Aorta (tissue), 5 donors: ENCODE data around the gene FAM216B. TPM values are rescaled to one million over a fixed set of nuclear protein-coding genes. Genes with fewer than 3 reads are reported as not detected.
"Not testable (repeated sequence)": the region's sequence is repeated elsewhere in the genome, so short reads cannot be mapped to it uniquely, and the experiment has no call there.

Source experiments
- ATAC-seq: fragments of 200-7000 bp; cut with Tn5 transposase; one replicate; pipeline ENCODE4 v1.9.1; 2022; ENCODE audit warnings: moderate library complexity; ENCODE audit not compliant: low FRiP score
- DNase-seq, 2 donors: peaks; one replicate each; pipeline ENCODE4 v3.0.0-alpha.2; 2020
- H3K27ac ChIP-seq, 2 donors: one replicate each; pipeline ENCODE4 v1.5.1; 2013; ENCODE audit warnings: low read length in 2 of 2, mild to moderate bottlenecking in 2 of 2, moderate library complexity in 2 of 2, control low read depth in 1 of 2, inconsistent platforms in 1 of 2, low read depth in 1 of 2
- H3K27me3 ChIP-seq, 2 donors: one replicate each; pipeline ENCODE4 v1.6.1; 2013; ENCODE audit warnings: control low read depth in 1 of 2, low read length in 1 of 2, mild to moderate bottlenecking in 1 of 2, moderate library complexity in 1 of 2; ENCODE audit not compliant: insufficient read depth in 2 of 2, control insufficient read depth in 1 of 2
- H3K36me3 ChIP-seq, 2 donors: one replicate each; pipeline ENCODE4 v1.6.1; 2013; ENCODE audit warnings: control low read depth in 1 of 2, low read length in 1 of 2, mild to moderate bottlenecking in 1 of 2; ENCODE audit not compliant: insufficient read depth in 2 of 2, control insufficient read depth in 1 of 2
- H3K4me1 ChIP-seq, 2 donors: one replicate each; pipeline ENCODE4 v1.6.1; 2013; ENCODE audit warnings: low read length in 2 of 2, control low read depth in 1 of 2, mild to moderate bottlenecking in 1 of 2, moderate library complexity in 1 of 2; ENCODE audit not compliant: insufficient read depth in 2 of 2, control insufficient read depth in 1 of 2
- H3K4me3 ChIP-seq, 2 donors: one replicate each; pipeline ENCODE4 v1.5.1; 2013; ENCODE audit warnings: low read length in 2 of 2, control low read depth in 1 of 2, mild to moderate bottlenecking in 1 of 2
- H3K9me3 ChIP-seq: one replicate; pipeline ENCODE4 v1.6.1; 2013; ENCODE audit warnings: mild to moderate bottlenecking, low read length; ENCODE audit not compliant: control insufficient read depth
- WGBS, 2 donors: extraction: QIAGEN DNeasy Blood & Tissue Kit; methylation state at CpG; one replicate each; pipeline ENCODE4 v1.1.7; 2013; 5-methylcytosine and 5-hydroxymethylcytosine counted together
- intact Hi-C, 2 donors: fragments of 100-400 bp; cut with DNase I; formaldehyde crosslinking; loops; one replicate each; pipeline versions ENCODE4 v1.14.2 to v1.15.0; 2022
- polyA plus RNA-seq, 2 donors: library from polyadenylated mRNA; stranded (reverse); fragments of 200-250 nt; gene quantifications; one replicate each; pipeline ENCODE4 v1.2.3, GENCODE V29; 2013
- total RNA-seq, 2 donors: library from RNA; stranded (reverse); fragmentation: NEBNext Ultra II Directional; extraction: Animal tissue kit (Norgen Biotek cat#: 25700); gene quantifications; one replicate each; pipeline ENCODE4 v1.2.1, GENCODE V29; 2021
- donor health status: healthy with polysubstance abuse.
- donor health status: Bipolar disorder and iron deficiency.
- donor health status: DM: no; HTN: no; CAD: no.
- donor health status: DM: no; HTN: no; CAD: no.
- donor health status: DM: yes; HTN: yes; CAD: no.

The FAM216B gene
- total and polyA plus RNA-seq, 4 donors, result not detected

DNA sequence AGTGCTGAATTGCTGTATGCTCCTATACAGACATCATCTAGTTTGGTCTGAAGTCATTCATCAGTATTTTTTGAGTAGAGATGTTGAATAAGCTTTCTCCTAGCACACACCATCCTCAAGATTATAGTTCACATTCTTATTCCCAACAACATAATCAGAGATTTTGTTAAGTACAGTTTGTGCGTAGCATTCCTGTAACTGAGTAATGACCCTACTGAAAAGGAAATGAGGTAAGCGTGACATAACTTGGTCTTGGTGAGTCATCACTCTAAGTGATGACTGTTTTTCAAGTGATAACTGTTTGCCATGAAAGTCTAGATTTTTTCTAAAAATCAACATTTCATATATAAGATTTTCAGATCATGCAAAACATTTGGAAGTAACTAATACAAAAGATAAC lies 18.5 kb upstream of the FAM216B start:
- Histone ChIP-seq H3K9me3 (no peaks in the 10 kb centered on the region), H3K27ac (no peak overlapping the region), H3K27me3 (no peaks in the 10 kb centered on the region), H3K36me3 (no peaks in the 10 kb centered on the region), H3K4me1 (no peaks in the 10 kb centered on the region), H3K4me3 (no peak overlapping the region)
- 68 to 69% methylated on average over 2 of the region's 2 CpGs for WGBS, 2 donors
- no peak for ATAC-seq
- no peak for DNase-seq
- intact Hi-C loops, result no loop called here

DNA sequence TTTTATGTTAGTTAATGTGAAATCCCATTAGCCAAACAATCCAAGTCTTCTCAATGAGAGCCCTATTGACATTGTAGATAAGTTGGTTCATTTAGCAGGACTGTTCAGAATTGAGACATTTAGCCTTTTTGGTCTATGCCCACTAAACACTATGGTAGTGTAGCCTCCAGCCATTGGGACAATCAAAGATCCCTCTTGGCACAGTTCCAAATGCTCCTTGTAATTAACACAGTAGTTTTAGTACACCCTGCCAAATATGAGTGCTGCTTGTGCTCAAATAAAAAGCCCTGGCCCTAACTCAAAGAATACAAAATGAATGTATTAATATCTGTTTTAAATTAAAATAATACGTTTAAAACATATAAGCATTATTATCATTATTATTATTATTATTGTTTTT lies 15.4 kb upstream of the FAM216B start:
- no peak for ATAC-seq
- Histone ChIP-seq H3K36me3 (no peaks in the 10 kb centered on the region), H3K4me3 (no peak overlapping the region), H3K4me1 (no peaks in the 10 kb centered on the region), H3K27me3 (no peaks in the 10 kb centered on the region), H3K27ac (no peak overlapping the region), H3K9me3 (no peaks in the 10 kb centered on the region)
- intact Hi-C loops, result no loop called here
- 48 to 58% methylated on average over 1 of the region's 1 CpG for WGBS, 2 donors
- no peak for DNase-seq

DNA sequence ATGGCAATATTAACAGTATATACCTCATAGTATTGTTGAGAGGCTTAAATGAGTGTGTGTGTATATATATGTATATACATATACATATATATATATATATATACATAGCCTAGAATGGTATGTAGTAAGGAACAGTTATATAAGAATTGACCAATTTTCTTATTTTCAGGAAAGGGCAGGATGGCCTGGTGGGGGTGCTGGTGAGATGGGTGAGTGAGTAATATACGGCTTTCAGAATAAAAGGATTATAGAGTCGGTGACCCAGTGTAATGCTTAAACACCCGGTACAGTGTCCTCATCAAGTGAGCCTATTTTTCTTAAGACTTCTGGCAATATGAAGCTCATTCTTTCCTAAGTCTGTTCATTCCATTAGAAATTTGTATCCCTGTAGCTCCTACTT lies 11.7 kb upstream of the FAM216B start:
- DNase-seq (no peak), ATAC-seq (no peak)
- Histone ChIP-seq H3K36me3 (no peaks in the 10 kb centered on the region), H3K4me1 (no peaks in the 10 kb centered on the region), H3K27ac (no peak overlapping the region), H3K27me3 (no peaks in the 10 kb centered on the region), H3K9me3 (no peaks in the 10 kb centered on the region), H3K4me3 (no peak overlapping the region)
- WGBS, 2 donors, result 92 to 93% methylated on average over 3 of the region's 3 CpGs
- intact Hi-C loops, result no loop called here

DNA sequence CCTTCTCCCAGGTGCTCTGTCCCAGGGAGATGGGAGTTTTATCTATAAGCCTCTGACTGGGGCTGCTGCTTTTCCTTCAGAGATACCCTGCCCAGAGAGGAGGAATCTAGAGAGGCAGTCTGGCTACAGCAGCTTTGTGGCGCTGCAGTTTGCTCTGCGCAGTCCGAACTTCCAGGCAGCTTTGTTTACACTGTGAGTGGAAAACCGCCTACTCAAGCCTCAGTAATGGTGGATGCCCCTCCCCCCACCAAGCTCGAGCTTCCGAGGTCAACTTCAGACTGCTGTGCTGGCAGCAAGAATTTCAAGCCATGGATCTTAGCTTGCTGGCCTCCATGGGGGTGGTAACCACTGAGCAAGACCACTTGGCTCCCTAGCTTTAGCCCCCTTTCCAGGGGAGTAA lies 4.8 kb upstream of the FAM216B start:
- H3K27ac ChIP-seq, H3K4me1 ChIP-seq, DNase-seq, H3K36me3 ChIP-seq, intact Hi-C loops, ATAC-seq, H3K4me3 ChIP-seq, H3K27me3 ChIP-seq, H3K9me3 ChIP-seq: not testable (repeated sequence)
- WGBS, 2 donors, result 61 to 69% methylated on average over 6 of the region's 6 CpGs

DNA sequence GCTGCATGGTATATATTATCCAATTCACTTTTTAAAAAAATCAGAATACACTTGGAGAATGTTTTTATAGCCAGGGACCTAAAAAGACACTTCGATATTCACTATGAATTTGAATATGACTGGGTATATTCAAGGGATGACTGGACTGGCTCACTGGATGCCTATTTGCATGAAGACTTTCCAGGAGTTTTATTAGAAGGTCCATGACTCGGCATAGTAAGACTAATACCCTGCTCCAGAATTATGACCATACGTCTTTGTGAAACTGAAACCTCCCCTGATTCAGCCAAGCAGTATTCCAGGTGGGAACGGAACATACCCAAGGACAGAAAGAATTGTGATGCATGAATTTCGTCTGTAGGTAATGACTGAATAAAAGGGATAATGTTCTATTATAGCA lies 3.9 kb upstream of the FAM216B start:
- Histone ChIP-seq H3K9me3 (peaks cover 1% of the 10 kb centered on the region), H3K27me3 (no peaks in the 10 kb centered on the region), H3K4me3 (no peak overlapping the region), H3K27ac (no peak overlapping the region), H3K36me3 (no peaks in the 10 kb centered on the region), H3K4me1 (no peaks in the 10 kb centered on the region)
- ATAC-seq, result no peak
- 80 to 82% methylated on average over 5 of the region's 5 CpGs for WGBS, 2 donors
- no peak for DNase-seq
- intact Hi-C loops, result no loop called here

DNA sequence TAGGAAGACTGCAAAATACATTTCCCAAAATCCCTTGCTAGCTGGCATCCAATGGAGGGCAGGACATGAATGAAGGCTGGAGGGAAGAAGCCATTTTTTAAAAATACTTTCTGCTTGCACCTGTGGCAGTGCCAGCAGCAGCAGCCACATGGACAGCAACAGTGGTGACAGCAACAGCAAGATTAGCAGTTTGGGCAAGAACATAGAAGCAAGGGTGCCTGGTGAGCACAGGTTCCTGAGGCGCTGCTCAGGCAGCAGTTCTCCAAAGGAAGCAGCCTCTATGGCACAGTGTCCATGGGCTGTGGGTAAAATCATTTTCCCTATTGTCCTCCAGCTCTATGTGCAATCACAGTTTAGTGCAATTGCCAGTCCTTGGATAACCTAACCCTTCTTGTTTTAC lies 1.3 kb upstream of the FAM216B start:
- no peak for DNase-seq
- Histone ChIP-seq H3K27me3 (no peaks in the 10 kb centered on the region), H3K27ac (no peak overlapping the region), H3K4me3 (no peak overlapping the region), H3K36me3 (no peaks in the 10 kb centered on the region), H3K4me1 (no peaks in the 10 kb centered on the region), H3K9me3 (peaks cover 1% of the 10 kb centered on the region)
- 87 to 94% methylated on average over 1 of the region's 1 CpG for WGBS, 2 donors
- ATAC-seq, result no peak
- intact Hi-C loops, result no loop called here

DNA sequence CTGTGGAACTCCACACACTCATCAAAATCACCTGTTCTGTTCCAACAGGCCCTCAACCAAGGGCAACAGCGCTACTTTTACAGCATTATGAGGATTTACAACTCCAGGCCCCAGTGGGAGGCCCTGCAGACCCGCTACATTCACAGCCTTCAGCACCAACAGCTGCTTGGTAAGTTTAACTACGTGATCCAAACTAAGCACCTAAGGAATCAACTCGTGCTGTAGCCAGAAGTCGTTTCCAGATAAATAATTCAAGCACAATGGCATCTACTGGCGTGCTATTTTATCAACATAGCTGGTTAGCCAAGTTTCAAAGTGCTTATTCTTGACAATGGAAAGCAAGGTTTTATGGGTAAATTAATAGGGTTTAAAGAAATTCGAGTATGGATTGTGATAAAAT lies 5.3 kb downstream of the FAM216B start:
- H3K36me3 ChIP-seq, result no peaks in the 10 kb centered on the region
- DNase-seq (no peak), ATAC-seq (no peak)
- no peaks in the 10 kb centered on the region for H3K27me3 ChIP-seq
- no peak overlapping the region for H3K27ac ChIP-seq
- H3K4me1 ChIP-seq, result peaks cover 2 to 7% of the 10 kb centered on the region in 2 donors
- WGBS, 2 donors, result 6 to 8% methylated on average over 7 of the region's 7 CpGs
- no peak overlapping the region for H3K4me3 ChIP-seq
- no peaks in the 10 kb centered on the region for H3K9me3 ChIP-seq
- intact Hi-C loops, result no loop called here

DNA sequence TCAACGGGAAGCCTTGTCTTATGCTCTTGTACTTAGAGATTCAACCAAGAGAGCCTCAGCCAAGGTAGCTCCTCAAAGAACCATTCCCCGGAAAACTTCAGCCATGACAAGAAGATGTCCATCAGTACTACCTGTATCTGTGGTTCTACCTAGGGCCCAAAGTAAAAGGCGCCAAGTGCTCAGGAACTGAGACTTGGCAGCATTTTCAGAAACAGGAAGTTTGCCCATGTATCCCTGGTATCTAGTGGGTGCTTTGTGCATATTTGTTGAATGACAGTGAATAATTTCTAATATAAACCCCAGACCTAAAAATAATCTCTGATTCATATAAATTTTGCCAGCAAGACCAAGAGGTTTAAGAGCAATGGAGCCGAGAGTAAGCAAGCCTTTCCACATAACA lies 7.2 kb downstream of the FAM216B start:
- no peak overlapping the region for H3K4me3 ChIP-seq
- DNase-seq (no peak), ATAC-seq (no peak)
- intact Hi-C loops, result no loop called here
- H3K27me3 ChIP-seq, result no peaks in the 10 kb centered on the region
- peaks cover 2 to 7% of the 10 kb centered on the region in 2 donors for H3K4me1 ChIP-seq
- WGBS, 2 donors, result 63 to 67% methylated on average over 4 of the region's 4 CpGs
- peaks cover 4% of the 10 kb centered on the region for H3K9me3 ChIP-seq
- no peaks in the 10 kb centered on the region for H3K36me3 ChIP-seq
- H3K27ac ChIP-seq, result no peak overlapping the region

DNA sequence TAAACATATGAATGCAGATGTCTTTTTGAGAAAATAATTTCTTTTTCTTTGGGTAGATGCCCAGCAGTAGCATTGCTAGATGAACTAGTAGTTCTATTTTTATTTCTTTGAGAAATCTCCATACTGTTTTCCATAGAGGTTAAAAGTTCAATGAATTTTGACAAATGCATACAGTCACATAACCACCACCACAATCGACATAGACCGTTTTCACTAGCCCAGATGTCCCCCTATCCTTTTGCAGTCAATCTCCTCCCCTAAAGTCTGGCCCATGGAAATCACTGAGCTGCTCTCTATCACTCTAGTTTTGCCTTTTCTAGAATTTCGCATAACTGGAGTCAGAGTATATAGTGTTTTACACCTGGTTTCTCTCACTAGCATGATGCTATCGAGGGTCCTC lies 10.8 kb downstream of the FAM216B start:
- DNase-seq, result no peak
- Histone ChIP-seq H3K4me1 (peaks cover 0 to 5% of the 10 kb centered on the region in 2 donors), H3K27me3 (peaks cover 0 to 1% of the 10 kb centered on the region in 2 donors), H3K9me3 (peaks cover 5% of the 10 kb centered on the region), H3K4me3 (no peak overlapping the region), H3K36me3 (no peaks in the 10 kb centered on the region), H3K27ac (no peak overlapping the region)
- intact Hi-C loops, result no loop called here
- WGBS, 2 donors, result 76 to 80% methylated on average over 4 of the region's 4 CpGs
- ATAC-seq, result no peak
